AG09319 (cell line): ENCODE data around the gene IDH3G.
"Not testable (repeated sequence)": the region's sequence is repeated elsewhere in the genome, so short reads cannot be mapped to it uniquely, and the experiment has no call there.

ENCODE experiments used
- DNase-seq: peaks from one replicate; pipeline ENCODE4 v3.0.0-alpha.2; 2010; ENCODE audit warnings: low read depth; ENCODE audit errors: extremely low read depth
- TF ChIP-seq, protein P1 (sequence below): IDR thresholded peaks from 2 replicates; pipeline ENCODE4 v1.5.1; 2011; ENCODE audit warnings: low read depth, mild to moderate bottlenecking, inconsistent platforms, low read length, moderate library complexity

The IDH3G gene

DNA sequence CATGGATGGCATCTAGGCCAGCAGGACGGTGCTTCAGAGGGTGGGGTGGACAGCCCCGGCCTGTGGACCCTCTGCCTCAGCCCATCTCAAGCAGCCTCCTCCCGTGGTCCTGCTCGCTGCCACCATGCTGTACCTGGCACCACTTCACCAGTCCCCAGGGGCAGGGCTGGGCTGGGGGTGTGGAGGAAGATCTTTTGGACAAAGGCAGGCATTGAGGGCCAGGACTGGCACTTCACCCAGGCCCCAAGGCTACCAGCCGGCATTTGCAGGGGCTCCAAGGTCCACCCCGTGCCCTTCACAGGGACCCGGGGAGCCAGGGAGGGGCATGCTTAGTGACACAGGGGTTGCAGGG is 29.4 kb downstream of the IDH3G start:
- no peak for DNase-seq

DNA sequence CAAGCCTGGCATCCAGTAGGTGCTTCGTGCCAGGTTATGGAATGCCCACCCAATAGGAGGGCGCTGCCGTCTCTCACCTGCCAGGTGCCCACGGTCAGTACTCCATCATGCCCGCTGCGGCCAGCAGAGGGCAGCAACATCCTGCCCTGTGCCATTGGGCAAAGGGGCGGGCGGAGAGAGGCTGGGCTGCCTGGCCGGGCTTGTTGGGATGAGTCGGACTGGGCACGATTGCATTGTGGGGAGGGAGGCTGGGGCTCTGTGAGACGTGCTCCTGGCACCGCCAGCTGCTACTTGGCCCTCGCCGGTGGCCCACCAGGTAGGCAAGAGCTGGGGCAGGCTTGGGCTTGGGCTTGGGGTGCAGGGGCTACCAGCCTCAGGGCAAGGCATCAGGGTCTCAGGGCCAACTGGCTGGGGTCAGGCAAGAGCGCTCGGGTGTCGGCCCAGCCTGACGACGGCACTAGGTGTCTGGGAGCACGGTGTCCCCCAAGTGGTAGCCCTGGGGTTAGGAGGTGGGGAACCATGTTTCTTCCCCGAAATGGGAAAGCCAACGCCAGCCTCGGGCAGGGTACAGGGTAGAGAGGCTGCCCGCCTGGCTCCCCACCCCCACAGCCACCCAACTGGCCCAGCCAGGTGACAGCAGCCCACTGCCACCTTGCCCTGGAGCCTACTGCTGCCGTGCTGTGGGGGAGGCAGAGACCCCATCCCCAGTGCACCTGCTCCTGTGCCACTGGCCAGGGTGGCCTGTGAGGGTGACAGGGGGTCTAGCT is 30.0 kb downstream of the IDH3G start, which contains the start of gene PLXNB3:
TSS of gene PLXNB3 (plus strand) at position 261 of the 767 bp plus-strand sequence. CDS start 1,287 bp downstream, outside the sequence.
- TF ChIP-seq, protein P1, sequence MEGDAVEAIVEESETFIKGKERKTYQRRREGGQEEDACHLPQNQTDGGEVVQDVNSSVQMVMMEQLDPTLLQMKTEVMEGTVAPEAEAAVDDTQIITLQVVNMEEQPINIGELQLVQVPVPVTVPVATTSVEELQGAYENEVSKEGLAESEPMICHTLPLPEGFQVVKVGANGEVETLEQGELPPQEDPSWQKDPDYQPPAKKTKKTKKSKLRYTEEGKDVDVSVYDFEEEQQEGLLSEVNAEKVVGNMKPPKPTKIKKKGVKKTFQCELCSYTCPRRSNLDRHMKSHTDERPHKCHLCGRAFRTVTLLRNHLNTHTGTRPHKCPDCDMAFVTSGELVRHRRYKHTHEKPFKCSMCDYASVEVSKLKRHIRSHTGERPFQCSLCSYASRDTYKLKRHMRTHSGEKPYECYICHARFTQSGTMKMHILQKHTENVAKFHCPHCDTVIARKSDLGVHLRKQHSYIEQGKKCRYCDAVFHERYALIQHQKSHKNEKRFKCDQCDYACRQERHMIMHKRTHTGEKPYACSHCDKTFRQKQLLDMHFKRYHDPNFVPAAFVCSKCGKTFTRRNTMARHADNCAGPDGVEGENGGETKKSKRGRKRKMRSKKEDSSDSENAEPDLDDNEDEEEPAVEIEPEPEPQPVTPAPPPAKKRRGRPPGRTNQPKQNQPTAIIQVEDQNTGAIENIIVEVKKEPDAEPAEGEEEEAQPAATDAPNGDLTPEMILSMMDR = peak; percentile 79
- peak; percentile 30 for DNase-seq

More for the DNA sequence above, 29.4 kb downstream of the IDH3G start:
- TF ChIP-seq, protein P1 = no peak

DNA sequence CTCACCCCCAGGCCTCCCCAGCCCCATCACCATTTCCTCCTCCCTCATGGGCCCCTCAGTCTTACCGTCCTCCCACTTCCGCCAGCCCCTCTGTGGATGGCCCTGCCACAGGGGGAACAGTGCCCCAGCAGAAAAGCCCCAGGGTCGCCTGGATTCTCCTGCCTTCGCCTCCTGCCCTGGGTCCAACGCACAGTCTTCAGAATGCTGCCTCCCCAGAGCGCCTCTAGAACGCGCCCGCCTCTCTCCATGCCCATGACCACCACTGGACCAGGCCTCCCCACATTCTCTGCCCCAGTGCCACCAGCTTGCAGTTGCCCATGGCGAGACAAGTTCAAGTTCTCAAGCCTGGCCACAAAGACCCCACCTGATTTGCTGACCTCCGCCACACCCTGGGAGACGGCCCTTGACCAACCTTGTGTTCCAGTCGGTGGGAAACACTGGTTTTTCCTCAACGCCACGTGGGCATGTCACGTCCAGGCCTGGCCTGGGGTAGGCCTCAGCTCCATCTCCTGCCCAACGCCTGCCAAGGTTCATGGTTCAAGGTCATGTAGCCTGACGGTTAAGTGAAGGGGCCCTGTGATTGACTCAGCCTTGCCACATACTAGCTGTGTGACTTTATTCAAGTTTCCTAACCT is 30.8 kb downstream of the IDH3G start:
- TF ChIP-seq, protein P1 = no peak
- no peak for DNase-seq

DNA sequence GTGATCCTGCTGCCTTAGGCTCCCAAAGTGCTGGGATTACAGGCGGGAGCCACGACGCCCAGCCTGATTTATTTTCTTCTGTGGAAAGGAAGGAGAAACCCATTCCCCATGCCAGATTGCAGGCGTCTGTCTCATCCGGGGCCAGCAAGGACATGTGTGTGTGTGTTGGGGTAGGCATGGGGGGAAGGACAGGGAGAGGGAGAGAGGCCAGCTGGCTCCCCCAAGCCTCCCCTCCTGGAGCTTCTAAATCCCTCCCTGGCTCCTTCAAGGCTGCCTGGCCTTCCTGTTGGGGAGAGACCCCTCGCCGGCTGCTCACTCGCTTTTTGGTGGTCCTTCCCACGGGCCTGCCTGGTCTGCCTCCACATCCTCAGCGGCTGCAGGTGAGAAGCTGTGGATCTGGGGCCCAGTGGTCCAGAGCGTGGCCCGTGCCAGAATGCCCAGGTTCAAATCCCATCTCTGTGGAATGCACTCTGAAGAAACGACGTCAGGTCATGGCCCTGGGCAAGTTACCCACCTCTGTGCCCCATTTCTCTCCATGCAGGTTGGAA is 31.5 kb downstream of the IDH3G start:
- DNase-seq = no peak
- TF ChIP-seq, protein P1 = no peak

DNA sequence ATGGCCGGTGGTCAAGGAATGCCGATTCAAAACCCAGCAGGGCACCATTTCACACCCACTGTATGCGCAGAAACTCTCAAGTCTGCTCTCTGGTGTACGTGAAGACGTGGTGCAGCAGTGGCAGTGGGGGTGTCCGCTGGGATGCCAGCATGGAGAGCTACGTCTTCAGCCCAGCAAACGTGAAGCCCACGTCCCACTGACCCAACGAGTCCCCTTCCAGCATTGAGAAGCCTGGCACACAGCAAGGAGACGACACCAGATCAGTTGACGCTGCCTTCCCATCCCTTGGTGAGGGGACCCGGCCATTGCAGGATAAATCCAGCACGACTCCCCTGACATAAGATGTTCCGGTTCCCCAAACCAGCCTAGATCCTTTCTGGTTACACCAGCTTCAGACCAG is 32.3 kb downstream of the IDH3G start:
- TF ChIP-seq, protein P1 = no peak
- no peak for DNase-seq

DNA sequence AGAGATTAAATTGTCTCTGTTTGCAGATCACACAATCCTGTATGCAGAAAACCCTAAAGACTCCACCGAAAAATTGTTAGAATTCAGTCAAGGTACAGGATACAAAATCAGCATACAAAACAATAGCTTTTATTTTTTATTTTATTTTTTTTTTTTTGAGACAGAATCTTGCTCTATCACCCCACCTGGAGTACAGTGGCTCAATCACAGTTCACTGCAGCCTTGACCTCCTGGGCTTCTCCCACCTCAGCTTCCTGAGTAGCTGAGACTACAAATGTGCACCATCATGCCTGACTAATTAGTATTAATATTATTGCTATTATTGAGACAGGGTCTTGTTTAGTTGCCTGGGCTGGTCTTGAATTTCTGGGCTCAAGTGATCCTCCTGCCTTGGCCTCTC is 39.0 kb downstream of the IDH3G start:
- TF ChIP-seq, protein P1 = no peak
- no peak for DNase-seq

DNA sequence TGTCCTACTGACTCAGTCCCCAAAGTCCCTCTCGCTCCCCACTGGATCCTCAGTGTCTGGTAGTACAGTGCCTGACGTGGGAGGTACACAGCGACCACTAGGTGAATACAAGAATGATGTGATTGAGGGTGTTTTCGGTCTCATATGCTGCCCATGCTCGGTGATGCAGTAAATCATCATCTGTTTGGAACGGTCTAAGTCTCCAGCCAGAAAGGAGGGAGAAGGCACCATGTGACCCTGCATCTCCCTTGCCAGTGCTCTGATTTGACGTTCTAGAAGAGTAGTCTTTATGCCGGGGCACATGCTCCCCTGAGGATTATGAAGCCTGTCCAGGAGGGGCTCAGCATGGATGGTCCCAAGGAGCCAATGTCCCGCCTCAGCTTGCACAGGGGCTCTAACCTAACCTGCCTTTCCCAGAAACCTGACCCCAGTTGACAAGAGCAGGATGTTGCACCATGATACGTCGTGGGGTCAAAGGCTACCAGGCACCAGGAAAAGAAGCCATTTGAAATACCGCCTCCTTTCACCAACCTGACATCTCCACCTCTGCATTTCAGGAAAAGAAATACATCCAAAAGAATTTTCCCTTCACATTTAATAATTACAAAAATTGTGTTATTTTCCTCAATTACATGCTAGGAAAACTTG is 43.9 kb downstream of the IDH3G start:
- DNase-seq = no peak
- TF ChIP-seq, protein P1 = no peak

DNA sequence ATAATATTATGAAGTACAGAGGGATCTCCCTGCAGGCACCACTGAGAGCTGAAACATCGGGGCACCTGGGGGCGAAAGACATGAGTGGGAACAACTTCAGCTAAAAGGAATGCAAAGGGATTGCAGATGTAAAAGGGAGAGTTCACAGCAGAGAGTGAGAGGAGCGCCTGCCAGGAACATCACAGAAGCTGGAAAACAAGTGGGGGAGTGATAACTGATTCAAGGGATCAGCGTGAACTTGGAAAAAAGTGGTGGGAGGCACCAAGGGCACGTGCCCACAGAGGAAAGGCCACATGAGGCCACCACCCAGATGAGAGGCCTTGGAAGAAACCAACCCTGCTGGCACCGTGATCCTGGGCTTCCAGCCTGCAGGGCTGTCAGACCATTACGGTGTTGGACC is 45.2 kb downstream of the IDH3G start:
- DNase-seq = not testable (repeated sequence)

DNA sequence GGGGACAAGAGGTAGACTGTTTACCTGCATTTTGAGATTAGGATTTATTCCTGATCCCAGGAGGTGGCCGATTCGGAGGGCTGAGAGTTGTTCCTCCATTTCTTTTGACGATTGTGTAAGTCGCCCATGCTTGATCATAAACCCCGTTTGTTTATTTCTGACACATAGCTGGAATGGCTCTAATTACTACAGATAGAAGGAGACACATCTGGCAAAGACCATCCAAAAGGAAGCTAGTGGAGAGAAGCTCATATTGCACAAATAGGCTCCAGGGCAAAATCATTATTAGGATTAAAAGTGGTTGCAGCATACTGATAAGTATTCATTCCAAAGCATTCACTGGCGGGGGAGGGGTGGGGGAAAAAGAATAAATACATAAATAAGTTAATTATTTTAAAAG is 47.2 kb downstream of the IDH3G start:
- DNase-seq = not testable (repeated sequence)
